ENCODE results near the gene CRYBG2. TPM values are rescaled to one million over a fixed set of nuclear protein-coding genes. Genes with fewer than 3 reads are reported as not detected.

CRYBG2 gene
- total RNA-seq, 2 donors from 2014 or later, result 3.9 to 4.8 TPM

DNA sequence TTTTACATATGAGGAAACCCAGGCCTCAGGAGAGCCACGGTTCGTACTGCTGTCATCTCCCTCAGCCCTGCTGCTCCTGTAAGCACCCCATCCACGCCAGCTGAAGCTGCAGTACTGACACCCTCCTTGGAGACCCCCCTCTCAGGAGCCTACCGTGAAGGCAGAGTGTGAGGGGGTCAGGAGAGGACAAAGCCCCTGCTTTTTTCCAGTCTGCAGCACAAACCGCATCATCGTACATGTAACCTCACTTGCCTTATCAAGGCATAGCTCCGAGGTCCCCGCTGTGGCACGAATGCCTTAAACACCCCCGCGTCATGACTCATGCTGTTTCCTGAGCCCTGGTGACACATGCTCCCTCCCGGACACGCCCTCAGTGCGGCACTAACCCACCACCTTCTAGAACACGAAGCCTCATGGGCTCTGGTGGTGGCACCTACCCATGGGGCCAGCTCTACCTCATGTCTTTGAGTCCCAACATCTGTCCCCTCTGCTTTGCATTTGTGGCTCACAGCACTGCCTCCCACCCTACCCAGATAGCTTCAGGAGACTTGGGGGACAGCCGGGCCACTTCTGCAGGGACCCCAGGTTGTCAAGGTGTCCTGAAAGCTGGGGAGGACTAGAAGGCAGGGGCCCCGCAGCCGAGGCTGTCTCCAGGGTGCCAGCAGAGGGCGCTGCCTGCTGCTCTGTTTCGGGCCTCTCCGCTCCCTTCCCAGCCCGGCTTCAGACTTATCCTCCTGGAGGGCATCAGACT is 69.2 kb downstream of the CRYBG2 start:
- Histone ChIP-seq H3K36me3 (no peaks in the 10 kb centered on the region), H3K4me1 (replicated peaks) (peaks cover 6% of the 10 kb centered on the region), H3K9me3 (no peaks in the 10 kb centered on the region), H3K4me3 (no peak overlapping the region), H3K27me3 (replicated peaks; ENCODE audit: insufficient read depth) (no peaks in the 10 kb centered on the region), H3K27ac (no peak overlapping the region)
- WGBS, result 50% methylated on average over 22 of the region's 22 CpGs
- intact Hi-C loops (cut with DNase I), result no loop called here
- TF ChIP-seq, protein P1, sequence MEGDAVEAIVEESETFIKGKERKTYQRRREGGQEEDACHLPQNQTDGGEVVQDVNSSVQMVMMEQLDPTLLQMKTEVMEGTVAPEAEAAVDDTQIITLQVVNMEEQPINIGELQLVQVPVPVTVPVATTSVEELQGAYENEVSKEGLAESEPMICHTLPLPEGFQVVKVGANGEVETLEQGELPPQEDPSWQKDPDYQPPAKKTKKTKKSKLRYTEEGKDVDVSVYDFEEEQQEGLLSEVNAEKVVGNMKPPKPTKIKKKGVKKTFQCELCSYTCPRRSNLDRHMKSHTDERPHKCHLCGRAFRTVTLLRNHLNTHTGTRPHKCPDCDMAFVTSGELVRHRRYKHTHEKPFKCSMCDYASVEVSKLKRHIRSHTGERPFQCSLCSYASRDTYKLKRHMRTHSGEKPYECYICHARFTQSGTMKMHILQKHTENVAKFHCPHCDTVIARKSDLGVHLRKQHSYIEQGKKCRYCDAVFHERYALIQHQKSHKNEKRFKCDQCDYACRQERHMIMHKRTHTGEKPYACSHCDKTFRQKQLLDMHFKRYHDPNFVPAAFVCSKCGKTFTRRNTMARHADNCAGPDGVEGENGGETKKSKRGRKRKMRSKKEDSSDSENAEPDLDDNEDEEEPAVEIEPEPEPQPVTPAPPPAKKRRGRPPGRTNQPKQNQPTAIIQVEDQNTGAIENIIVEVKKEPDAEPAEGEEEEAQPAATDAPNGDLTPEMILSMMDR (IDR thresholded peaks at IDR 0.05), result peak; percentile 18 to 61 (median 42)
- TF ChIP-seq POLR2AphosphoS5 (IDR thresholded peaks at IDR 0.05), result no peak
- peak; percentile 27 for DNase-seq (ENCODE audit: low spot score)

GRCh38 chr1:26283871-26284596 is 69.9 kb downstream of the CRYBG2 start:
- whole genome bisulfite sequencing, result 85% methylated on average over 12 of the region's 12 CpGs
- no peak overlapping the region for H3K4me3 ChIP-seq
- H3K9me3 ChIP-seq, result no peaks in the 10 kb centered on the region
- peaks cover 10% of the 10 kb centered on the region for H3K4me1 ChIP-seq (replicated peaks)
- no peak for DNase-seq (ENCODE audit: low spot score)
- no peaks in the 10 kb centered on the region for H3K27me3 ChIP-seq (replicated peaks; ENCODE audit: insufficient read depth)
- intact Hi-C loops (cut with DNase I), result no loop called here
- no peaks in the 10 kb centered on the region for H3K36me3 ChIP-seq
- TF ChIP-seq POLR2AphosphoS5 (IDR thresholded peaks at IDR 0.05), result no peak
- TF ChIP-seq POLR2A (IDR thresholded peaks at IDR 0.05), result no peak
- TF ChIP-seq, protein P1 (IDR thresholded peaks at IDR 0.05), result no peak
- no peak overlapping the region for H3K27ac ChIP-seq

- Histone ChIP-seq H3K4me3 (no peak overlapping the region), H3K4me1 (replicated peaks) (peaks cover 12% of the 10 kb centered on the region), H3K27me3 (replicated peaks; ENCODE audit: insufficient read depth) (no peaks in the 10 kb centered on the region), H3K27ac (no peak overlapping the region), H3K36me3 (no peaks in the 10 kb centered on the region), H3K9me3 (no peaks in the 10 kb centered on the region)
- intact Hi-C loops (cut with DNase I), result no loop called here
- no peak for DNase-seq (ENCODE audit: low spot score)
- 74% methylated on average over 4 of the region's 4 CpGs for WGBS
- TF ChIP-seq, protein P1 (IDR thresholded peaks at IDR 0.05), result no peak
- no peak for TF ChIP-seq POLR2AphosphoS5 (IDR thresholded peaks at IDR 0.05)
- no peak for TF ChIP-seq POLR2A (IDR thresholded peaks at IDR 0.05)
Measured at GRCh38 chr1:26283279-26283853, 70.6 kb downstream of the CRYBG2 start.

DNA sequence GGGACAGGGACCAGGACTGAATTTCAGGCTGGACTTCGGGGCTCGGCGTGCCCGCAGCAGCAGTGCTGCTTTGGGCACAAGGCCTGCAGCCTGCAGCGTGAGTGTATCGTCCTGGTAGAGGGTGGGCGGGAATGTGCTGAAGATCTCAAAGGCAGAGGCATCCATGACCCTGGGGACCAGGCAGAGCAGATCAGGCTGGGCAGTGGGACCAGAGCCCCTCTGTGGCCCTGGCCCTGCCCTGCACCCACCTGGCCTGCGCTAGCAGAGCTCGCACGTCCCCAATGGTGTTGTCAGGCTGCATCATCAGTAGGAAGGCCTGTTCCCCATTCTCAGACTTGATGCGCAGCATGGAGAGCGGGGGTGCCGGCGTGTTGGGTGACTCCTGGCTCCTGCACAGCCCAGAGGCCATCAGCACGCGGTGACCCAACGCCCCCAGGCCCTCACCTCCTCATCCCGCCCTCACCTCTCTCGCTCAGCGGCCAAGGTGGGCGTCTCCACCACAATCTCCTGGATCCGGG is 71.5 kb downstream of the CRYBG2 start:
- intact Hi-C loops (cut with DNase I), result no loop called here
- Histone ChIP-seq H3K4me1 (replicated peaks) (peaks cover 12% of the 10 kb centered on the region), H3K27ac (peak overlapping the region in 1 of 2 donors; percentile 10), H3K27me3 (replicated peaks; ENCODE audit: insufficient read depth) (no peaks in the 10 kb centered on the region), H3K36me3 (no peaks in the 10 kb centered on the region), H3K9me3 (no peaks in the 10 kb centered on the region), H3K4me3 (no peak overlapping the region)
- no peak for TF ChIP-seq POLR2AphosphoS5 (IDR thresholded peaks at IDR 0.05)
- TF ChIP-seq, protein P1 (IDR thresholded peaks at IDR 0.05), result no peak
- no peak for TF ChIP-seq POLR2A (IDR thresholded peaks at IDR 0.05)
- WGBS, result 78% methylated on average over 18 of the region's 22 CpGs
- DNase-seq (ENCODE audit: low spot score), result no peak
